GM19395 (cell line): ENCODE measurements around the gene ELFN2.
"Not testable (repeated sequence)": the region's sequence is repeated elsewhere in the genome, so short reads cannot be mapped to it uniquely, and the experiment has no call there.

Experiments
- ATAC-seq: cut with Tn5 transposase; IDR thresholded peaks from one replicate; pipeline ENCODE4 v1.9.1; 2021; ENCODE audit warnings: mild to moderate bottlenecking, moderate library complexity; ENCODE audit not compliant: unreplicated experiment

ELFN2 gene

DNA sequence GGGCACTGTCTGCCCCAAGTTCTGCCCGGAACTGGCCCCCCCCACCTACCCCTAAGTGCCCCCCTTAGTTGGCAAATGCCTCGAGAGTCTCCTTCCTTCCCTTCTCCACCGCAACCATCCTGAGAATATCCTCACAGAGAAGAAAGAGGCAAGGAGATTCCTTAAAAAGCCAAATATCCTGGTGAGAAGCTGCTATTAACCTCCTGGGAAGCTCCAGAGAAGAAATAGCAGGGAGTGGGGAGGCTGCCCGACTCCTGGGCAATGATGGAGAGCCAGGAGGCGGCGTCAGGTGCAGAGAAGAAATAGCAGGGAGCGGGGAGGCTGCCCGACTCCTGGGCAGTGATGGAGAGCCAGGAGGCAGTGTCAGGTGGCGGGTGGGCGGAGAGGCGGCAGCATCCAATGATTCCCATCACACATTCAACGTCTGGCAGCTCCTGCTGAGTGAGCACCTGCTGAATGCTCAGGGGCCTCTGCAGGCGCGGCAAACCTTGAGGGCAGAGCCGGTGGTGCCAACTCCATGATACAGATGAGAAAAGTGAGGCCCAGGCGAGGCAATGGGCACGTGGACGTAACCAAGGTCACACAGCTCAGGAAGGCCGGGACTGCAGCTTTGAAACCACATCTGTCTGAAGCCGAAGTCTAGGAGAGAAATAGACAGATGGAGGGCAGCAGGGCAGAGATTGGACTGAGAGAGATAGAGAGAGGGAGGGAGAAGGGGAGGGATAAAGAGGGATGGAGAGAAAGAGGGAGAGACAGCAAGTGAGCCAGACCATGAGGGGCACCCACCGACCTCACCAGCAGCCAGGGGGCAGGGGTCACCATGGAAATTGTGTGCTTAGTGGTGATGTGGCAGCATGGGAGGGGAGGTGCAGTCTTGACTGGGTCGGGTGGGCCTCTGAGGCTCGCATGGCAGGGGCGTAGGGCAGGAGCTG lies 86.7 kb downstream of the ELFN2 start:
- no peak for ATAC-seq

DNA sequence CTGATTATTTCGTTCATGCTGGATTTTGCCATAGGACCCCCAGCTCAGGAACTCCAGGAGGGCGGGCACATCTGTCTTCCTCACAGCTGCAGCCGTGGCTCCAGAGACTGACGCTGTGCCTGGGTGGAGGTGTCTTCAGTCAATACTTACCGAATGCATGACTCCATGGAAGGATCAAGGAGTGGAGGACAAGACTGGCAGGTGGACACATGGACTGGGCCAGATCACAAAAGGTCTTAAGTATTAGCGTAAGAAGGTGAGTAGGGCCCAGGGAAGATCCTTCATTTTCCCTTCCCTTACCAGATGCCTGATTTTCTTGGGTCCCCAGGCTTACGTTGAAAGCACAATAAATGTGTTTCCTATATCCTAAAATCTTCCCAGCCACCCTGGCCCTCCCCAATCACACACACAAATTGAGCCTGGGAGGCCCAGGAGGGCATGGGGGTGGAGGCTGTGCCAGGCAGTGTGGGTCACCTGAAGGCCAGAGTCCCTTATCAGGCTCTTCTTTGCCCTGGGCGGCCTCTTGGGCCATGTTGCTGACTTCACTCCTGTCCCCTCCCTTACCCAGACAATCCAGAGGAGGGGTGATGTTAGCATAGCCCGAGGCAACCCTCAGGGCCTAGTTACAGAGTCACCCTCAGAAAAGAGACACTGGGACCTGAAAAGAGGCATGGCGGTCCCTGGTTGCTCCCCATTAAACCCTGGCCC lies 88.6 kb downstream of the ELFN2 start:
- no peak for ATAC-seq

DNA sequence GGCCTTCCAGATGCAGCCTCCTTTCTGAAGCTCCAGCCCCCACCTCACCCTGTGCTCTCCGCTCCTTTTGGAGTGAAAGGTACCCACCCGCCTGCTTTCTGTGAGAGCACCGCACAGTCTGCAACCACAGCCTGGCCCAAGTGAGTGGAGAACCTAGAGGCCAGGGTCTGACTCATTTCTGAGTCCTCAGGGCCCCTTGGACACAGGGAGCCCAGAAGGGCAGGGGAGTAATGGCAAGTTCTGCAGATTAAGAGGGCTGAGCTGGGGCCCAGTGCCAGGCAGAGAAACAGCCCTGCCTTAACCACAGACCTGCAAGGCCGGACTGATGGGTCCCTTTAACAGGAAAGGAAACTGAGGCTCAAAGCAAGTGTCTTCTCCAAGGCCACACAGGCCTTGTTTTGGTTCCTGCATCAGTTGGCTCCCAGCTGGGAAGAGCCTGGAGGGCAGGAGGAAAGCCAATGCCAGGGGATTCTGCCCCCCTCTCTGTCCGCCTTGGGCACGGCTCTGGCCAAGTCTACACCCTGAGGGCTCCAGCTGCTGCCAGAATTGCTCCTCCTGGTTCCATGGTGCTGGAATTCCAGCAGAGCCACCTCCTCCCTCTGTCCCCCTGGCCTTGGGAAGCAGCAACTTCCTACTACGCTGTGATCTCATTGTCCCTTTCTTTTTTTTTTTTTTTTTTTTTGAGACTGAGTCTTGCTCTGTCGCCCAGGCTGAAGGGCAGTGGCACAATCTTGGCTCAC lies 89.9 kb downstream of the ELFN2 start:
- no peak for ATAC-seq

DNA sequence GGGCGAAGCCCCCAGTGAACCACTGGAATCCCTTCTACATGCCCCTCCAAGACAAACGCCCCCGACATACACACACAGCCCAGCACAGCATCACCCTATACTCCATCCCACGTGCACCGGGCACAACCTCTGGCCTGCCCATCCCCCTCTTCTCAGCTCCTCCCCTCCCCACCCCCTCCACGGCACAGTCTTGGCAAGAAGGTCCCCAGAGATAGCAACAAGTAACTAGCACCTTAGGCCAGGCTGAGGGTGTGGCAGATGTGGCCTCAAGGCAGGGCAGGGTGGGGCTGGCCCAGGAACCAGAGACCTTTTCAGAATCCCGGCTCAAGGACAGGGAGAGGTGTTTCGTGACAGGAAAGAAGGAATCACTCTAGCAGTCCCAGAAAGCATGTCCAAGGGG lies 90.7 kb downstream of the ELFN2 start:
- ATAC-seq: no peak

DNA sequence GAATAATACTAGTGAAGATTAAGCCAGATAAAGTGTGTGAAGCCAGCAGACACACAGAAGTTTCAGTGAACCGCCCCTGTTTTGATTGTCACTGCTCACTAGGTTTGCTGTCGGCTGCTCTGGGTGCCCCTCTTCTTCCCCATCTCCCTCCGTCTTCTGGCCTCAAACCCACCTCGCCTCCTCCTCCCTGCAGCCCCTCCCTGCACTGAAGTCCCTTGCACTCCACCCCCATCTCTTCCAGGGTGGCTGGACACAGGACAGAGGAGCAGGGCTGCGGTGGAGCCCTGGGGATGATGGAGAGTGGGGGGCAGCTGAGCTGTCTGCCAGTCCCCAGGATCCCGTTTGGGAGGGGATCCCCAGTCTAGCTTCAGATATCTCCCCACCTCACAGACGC lies 91.5 kb downstream of the ELFN2 start:
- no peak for ATAC-seq

DNA sequence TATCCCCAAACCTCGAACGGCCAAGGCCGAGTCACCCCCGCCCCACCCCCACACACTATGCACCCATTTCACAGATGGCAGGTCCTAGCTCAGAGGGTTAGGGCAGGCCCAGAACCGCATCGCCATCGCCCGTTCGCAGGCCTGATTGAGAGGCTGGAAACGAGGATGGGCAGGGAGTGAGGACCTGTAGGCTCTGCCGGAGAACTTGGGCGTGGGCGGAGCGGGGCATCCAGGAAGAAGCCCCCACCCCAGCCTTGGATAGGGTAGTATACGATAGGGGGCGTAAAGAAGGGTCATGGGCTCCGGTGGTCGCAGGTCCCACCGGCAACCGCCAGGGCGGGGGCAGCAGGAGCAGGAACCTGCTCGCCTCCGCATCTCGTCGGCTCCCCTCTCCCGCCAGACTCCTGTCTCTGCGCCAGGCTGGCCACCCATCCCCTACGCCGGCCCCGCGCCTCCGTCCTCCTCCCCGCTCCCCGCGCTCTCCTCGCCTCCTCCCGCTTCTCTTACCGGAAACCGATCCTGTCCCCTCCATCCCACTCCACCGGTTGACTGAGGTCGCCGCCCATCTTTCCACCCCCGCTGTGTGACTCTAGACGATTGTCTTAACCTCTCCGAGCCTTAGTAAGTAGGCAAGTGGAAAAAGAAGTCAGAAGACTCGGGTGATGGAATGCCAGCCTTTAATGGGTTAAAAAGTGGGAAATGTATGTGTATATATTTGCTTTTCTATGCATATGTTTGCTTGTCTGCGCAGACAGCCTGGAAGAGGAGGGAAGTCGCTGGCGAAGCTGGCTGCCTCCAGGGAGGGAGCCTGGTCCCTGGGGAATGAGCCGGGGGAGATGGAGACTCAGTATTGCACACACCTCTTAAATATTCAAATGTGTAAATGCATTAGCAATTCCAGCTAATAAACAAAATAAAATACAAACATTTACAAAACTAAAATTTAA lies 92.1 kb downstream of the ELFN2 start:
- ATAC-seq: no peak

DNA sequence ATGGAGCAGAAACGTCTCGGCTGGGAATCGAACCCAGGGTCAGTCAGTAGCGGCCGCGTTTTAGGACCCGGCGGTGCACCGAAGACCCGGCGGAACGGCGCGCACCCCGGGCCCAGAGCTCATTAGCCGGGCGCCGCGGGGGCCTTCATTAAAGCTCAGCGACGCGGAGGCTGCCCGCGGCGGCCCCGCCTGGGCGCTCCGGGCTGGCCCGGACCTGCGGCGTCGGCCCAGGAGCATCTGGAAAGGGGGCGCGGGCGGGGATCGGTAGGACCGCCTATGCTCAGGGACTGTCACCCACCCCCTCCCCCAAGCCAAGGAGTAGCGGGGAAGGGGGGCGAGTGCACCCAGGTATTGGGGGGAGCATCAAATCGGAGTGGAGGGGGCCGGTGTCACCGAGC lies 92.8 kb downstream of the ELFN2 start:
- no peak for ATAC-seq

- no peak for ATAC-seq
Measured at GRCh38 chr22:37333724-37334460, 93.4 kb downstream of the ELFN2 start.

DNA sequence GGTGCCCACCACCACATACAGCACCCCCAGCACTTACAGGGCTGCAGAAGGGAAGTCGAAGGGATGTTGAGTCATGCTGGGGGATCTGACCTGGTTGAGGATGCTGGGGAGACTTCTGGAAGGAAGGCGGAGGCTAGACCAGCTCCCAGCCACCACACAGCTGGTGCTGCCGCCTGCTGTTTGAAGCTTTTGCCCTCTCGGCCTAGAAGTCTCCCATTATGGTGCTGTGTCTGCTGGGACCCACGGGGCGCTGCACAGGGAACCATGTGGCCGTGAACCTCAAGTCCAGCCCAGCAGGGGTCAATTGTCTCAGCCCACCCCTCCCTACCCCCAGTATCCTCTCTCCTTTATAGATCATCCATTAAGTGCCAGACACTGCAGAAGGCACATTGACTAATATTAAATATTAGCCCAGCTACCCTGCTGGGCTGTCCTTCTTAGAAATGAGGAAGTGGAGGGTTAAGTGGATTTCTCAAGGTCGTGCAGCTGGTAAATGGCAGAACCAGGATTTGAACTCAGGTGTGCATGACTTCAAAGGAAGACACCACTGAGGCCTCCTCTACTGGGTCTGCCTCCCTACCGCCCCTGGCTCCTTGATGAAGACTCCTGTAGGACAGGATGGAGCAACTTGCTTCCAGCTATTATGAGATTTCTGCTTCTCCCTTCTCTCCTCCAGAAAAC lies 95.3 kb downstream of the ELFN2 start:
- no peak for ATAC-seq

DNA sequence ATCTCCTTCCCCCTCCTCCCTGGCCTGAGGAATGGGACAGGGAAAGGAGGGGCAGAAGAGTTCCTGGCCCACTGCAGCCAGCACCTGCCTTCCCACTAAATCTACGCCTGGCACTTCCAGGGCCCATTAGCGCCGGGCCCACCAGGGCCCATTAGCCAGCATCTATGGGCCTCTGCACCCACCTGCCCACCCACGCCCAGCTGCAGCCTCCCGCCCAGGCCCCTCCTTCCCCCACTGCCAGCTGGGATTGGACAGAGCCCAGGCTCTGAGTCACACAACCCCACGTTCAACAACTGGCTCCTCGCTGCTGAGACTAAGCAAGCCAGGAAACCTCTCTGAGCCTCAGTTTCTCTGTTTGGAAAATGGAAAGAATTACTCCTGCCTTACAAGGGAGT lies 96.2 kb downstream of the ELFN2 start:
- no peak for ATAC-seq

- no peak for ATAC-seq
Measured at GRCh38 chr22:37330200-37331033, 96.9 kb downstream of the ELFN2 start.

- no peak for ATAC-seq
Measured at GRCh38 chr22:37329238-37330140, 97.8 kb downstream of the ELFN2 start.

GRCh38 chr22:37328538-37329237 lies 98.6 kb downstream of the ELFN2 start:
- not testable (repeated sequence) for ATAC-seq

DNA sequence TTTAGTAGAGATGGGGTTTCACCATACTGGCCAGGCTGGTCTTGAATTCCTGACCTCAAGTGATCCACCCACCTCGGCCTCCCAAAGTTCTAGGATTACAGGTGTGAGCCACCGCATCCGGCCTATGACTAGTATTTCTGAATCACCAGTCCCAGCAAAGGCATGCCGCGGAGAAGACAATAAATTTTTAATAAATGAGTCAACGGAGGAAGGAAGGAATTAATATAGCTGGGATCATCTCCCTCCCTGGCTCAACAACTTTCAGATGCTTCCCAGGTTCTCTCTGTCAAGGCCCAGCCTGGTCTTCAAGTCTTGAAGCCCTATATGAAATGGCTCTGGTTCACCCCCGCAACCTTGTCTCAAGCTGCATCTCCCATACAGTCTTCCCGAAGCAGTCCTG lies 99.3 kb downstream of the ELFN2 start:
- ATAC-seq: no peak

GRCh38 chr22:37326726-37327125 lies 100.6 kb downstream of the ELFN2 start:
- ATAC-seq: no peak

- no peak for ATAC-seq
Measured at GRCh38 chr22:37325039-37325395, 102.3 kb downstream of the ELFN2 start.
